Astrocyte (in vitro differentiated cells and primary cell): ENCODE results near the gene LMBR1L. TPM values are rescaled to one million over a fixed set of nuclear protein-coding genes. Genes with fewer than 3 reads are reported as not detected.

Experiments
- DNase-seq: peaks from one replicate; pipeline ENCODE4 v3.0.0-alpha.2; 2010; ENCODE audit warnings: low read depth
- FAIRE-seq: peaks from 2 replicates; lab custom pipeline; 2011; peaks lifted over from hg19 to GRCh38; lab: Jason Lieb, UNC
- H2AFZ ChIP-seq: 2 replicates; pipeline ENCODE4 v1.6.0; 2012; ENCODE audit warnings: low read depth, low read length, inconsistent platforms
- H3K27ac ChIP-seq: 2 replicates; pipeline ENCODE4 v1.5.1; 2011; ENCODE audit warnings: low read depth, low read length, inconsistent platforms
- H3K27me3 ChIP-seq: 2 replicates; pipeline ENCODE4 v1.6.0; 2011; ENCODE audit warnings: low read length, inconsistent platforms; ENCODE audit not compliant: insufficient read depth
- H3K36me3 ChIP-seq: 2 replicates; pipeline ENCODE4 v1.5.1; 2011; ENCODE audit warnings: low read length, inconsistent platforms; ENCODE audit not compliant: insufficient read depth
- H3K4me1 ChIP-seq: 2 replicates; pipeline ENCODE4 v1.5.1; 2011; ENCODE audit warnings: low read length, inconsistent platforms; ENCODE audit not compliant: insufficient read depth
- H3K4me2 ChIP-seq: 2 replicates; pipeline ENCODE4 v1.6.0; 2012; ENCODE audit warnings: low read length, inconsistent platforms
- H3K4me3 ChIP-seq: 2 replicates; pipeline ENCODE4 v1.5.1; 2011; ENCODE audit warnings: low read depth, mild to moderate bottlenecking, low read length, inconsistent platforms; ENCODE audit not compliant: insufficient read depth
- H3K79me2 ChIP-seq: 2 replicates; pipeline ENCODE4 v1.6.0; 2012; ENCODE audit warnings: mild to moderate bottlenecking, low read length, inconsistent platforms; ENCODE audit not compliant: insufficient read depth
- H3K9ac ChIP-seq: 2 replicates; pipeline ENCODE4 v1.6.0; 2012; ENCODE audit warnings: mild to moderate bottlenecking, low read length, inconsistent platforms
- H3K9me3 ChIP-seq: 2 replicates; pipeline ENCODE4 v1.5.1; 2012; ENCODE audit warnings: low read depth, mild to moderate bottlenecking, low read length, inconsistent platforms; ENCODE audit not compliant: insufficient read depth
- H4K20me1 ChIP-seq: 2 replicates; pipeline ENCODE4 v1.6.0; 2012; ENCODE audit warnings: low read length, inconsistent platforms; ENCODE audit not compliant: insufficient read depth
- H3K27ac Mint-ChIP-seq: one replicate; pipeline ENCODE4 v1.8.0; 2021; ENCODE audit warnings: mild to moderate bottlenecking, mixed read lengths; ENCODE audit not compliant: unreplicated experiment
- H3K27me3 Mint-ChIP-seq: one replicate; pipeline ENCODE4 v1.8.0; 2021; ENCODE audit warnings: low read depth, mixed read lengths; ENCODE audit not compliant: unreplicated experiment
- H3K36me3 Mint-ChIP-seq: one replicate; pipeline ENCODE4 v1.8.0; 2021; ENCODE audit warnings: low read depth, mixed read lengths; ENCODE audit not compliant: unreplicated experiment
- H3K4me1 Mint-ChIP-seq: one replicate; pipeline ENCODE4 v1.8.0; 2021; ENCODE audit warnings: low read depth, mixed read lengths; ENCODE audit not compliant: unreplicated experiment
- H3K4me3 Mint-ChIP-seq: one replicate; pipeline ENCODE4 v1.8.0; 2021; ENCODE audit warnings: mild to moderate bottlenecking, moderate library complexity, mixed read lengths; ENCODE audit not compliant: unreplicated experiment
- H3K9me3 Mint-ChIP-seq: one replicate; pipeline ENCODE4 v1.8.0; 2021; ENCODE audit warnings: mild to moderate bottlenecking, mixed read lengths; ENCODE audit not compliant: unreplicated experiment
- CTCF ChIP-seq: IDR thresholded peaks from 2 replicates; pipeline ENCODE4 v1.5.1; 2011; ENCODE audit warnings: low read depth, mild to moderate bottlenecking, inconsistent platforms, low read length, moderate library complexity; ENCODE audit not compliant: insufficient read depth
- EZH2 ChIP-seq: IDR thresholded peaks from 2 replicates; pipeline ENCODE4 v1.6.1; 2012; ENCODE audit warnings: mild to moderate bottlenecking, low read length, inconsistent platforms; ENCODE audit not compliant: insufficient read depth
- total RNA-seq: library from RNA; stranded (reverse); gene quantifications from 2 replicates; pipeline ENCODE4 v1.2.1, GENCODE V29; 2021

The LMBR1L gene
- total RNA-seq, 1 donor from 2014 or later: 61.0 TPM

GRCh38 chr12:49084438-49084837, 26.2 kb downstream of the LMBR1L start:
- Histone ChIP-seq H2AFZ (no peak overlapping the region), H3K27me3 (peaks cover 10% of the 10 kb centered on the region), H3K9ac (no peak overlapping the region), H3K4me1 (no peaks in the 10 kb centered on the region), H3K4me2 (no peak overlapping the region), H3K79me2 (no peaks in the 10 kb centered on the region), H4K20me1 (peaks cover 9% of the 10 kb centered on the region), H3K9me3 (no peaks in the 10 kb centered on the region), H3K4me3 (no peak overlapping the region), H3K27ac (no peak overlapping the region), H3K36me3 (no peaks in the 10 kb centered on the region)
- FAIRE-seq (no peak), DNase-seq (no peak)
- H3K9me3 Mint-ChIP-seq: no peaks in the 10 kb centered on the region
- H3K27me3 Mint-ChIP-seq: peaks cover 26% of the 10 kb centered on the region
- H3K4me3 Mint-ChIP-seq: no peak overlapping the region
- TF ChIP-seq EZH2 (no peak), CTCF (no peak)
- no peak overlapping the region for H3K27ac Mint-ChIP-seq
- H3K36me3 Mint-ChIP-seq: no peaks in the 10 kb centered on the region
- peaks cover 9% of the 10 kb centered on the region for H3K4me1 Mint-ChIP-seq

GRCh38 chr12:49079793-49080192, 30.9 kb downstream of the LMBR1L start:
- FAIRE-seq: no peak
- no peak for TF ChIP-seq EZH2
- no peak for TF ChIP-seq CTCF

GRCh38 chr12:49070971-49071370, 39.7 kb downstream of the LMBR1L start:
- Mint-ChIP-seq H3K4me1 (no peaks in the 10 kb centered on the region), H3K4me3 (no peak overlapping the region), H3K9me3 (no peaks in the 10 kb centered on the region), H3K27ac (no peak overlapping the region), H3K36me3 (peaks cover 2% of the 10 kb centered on the region), H3K27me3 (peaks cover 12% of the 10 kb centered on the region)
- Histone ChIP-seq H3K27me3 (no peaks in the 10 kb centered on the region), H3K9ac (no peak overlapping the region), H3K4me1 (peaks cover 8% of the 10 kb centered on the region), H3K79me2 (no peaks in the 10 kb centered on the region), H2AFZ (no peak overlapping the region), H3K9me3 (no peaks in the 10 kb centered on the region), H3K36me3 (no peaks in the 10 kb centered on the region), H3K27ac (no peak overlapping the region), H4K20me1 (no peaks in the 10 kb centered on the region), H3K4me2 (no peak overlapping the region), H3K4me3 (no peak overlapping the region)
- TF ChIP-seq CTCF (no peak), EZH2 (no peak)
- FAIRE-seq: no peak
- no peak for DNase-seq

More at GRCh38 chr12:49079793-49080192, 30.9 kb downstream of the LMBR1L start:
- Histone ChIP-seq H3K27me3 (peaks cover 4% of the 10 kb centered on the region), H3K79me2 (no peaks in the 10 kb centered on the region), H3K9ac (no peak overlapping the region), H2AFZ (no peak overlapping the region), H3K4me1 (no peaks in the 10 kb centered on the region), H3K4me3 (no peak overlapping the region), H3K36me3 (no peaks in the 10 kb centered on the region), H3K4me2 (no peak overlapping the region), H4K20me1 (no peaks in the 10 kb centered on the region), H3K9me3 (no peaks in the 10 kb centered on the region), H3K27ac (no peak overlapping the region)
- no peak for DNase-seq
- Mint-ChIP-seq H3K9me3 (no peaks in the 10 kb centered on the region), H3K4me1 (no peaks in the 10 kb centered on the region), H3K27me3 (peaks cover 19% of the 10 kb centered on the region), H3K27ac (peak overlapping the region; percentile 72), H3K4me3 (no peak overlapping the region), H3K36me3 (no peaks in the 10 kb centered on the region)
